ENCODE measurements around the gene CLMN. TPM values are rescaled to one million over a fixed set of nuclear protein-coding genes. Genes with fewer than 3 reads are reported as not detected.

CLMN gene
- total and polyA plus RNA-seq, 9 of the 15 experiments (the other 6 are each of a cell fraction or from before 2014, with no cell fraction given) = 0.01 to 0.18 (median 0.07) TPM; not detected in 4

DNA sequence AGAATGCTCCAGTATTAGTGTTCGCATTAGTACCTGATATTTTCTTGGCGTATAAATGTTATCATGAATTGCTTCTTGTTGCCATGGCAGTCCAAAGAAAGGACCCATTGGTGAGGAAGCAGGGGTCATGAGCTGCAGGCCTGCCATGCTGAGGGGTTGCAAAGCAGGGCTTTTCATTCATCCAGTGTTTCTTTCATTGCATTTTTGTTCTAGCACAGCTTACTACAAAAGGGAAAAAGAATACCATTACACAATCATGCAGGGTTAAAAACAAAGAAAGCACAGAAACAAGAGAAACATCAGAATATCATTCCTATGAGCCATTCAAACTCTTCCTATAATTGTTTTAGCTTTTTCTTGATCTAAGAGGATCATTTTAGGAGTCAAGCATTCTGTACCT lies 186.4 kb downstream of the CLMN start:
- H3K79me2 ChIP-seq (ENCODE audit: control insufficient read depth, insufficient read depth, low read length) = no peaks in the 10 kb centered on the region
- H3K9ac ChIP-seq (ENCODE audit: insufficient read depth in 1 of 2, low read depth in 2 of 2, low read length in 2 of 2) = no peak overlapping the region
- ATAC-seq (no peak), DNase-seq (ENCODE audit: extremely low read depth in 1 of 4, low spot score in 3 of 4) (no peak), FAIRE-seq (no peak)
- H3K27me3 ChIP-seq (ENCODE audit: control insufficient read depth in 2 of 2, insufficient read depth in 2 of 2, low read length in 2 of 2) = no peaks in the 10 kb centered on the region
- intact Hi-C loops (cut with micrococcal nuclease) = no loop called here
- H2AFZ ChIP-seq (ENCODE audit: low read depth, low read length) = no peak overlapping the region
- TF ChIP-seq MYC (IDR thresholded peaks at IDR 0.05; ENCODE audit: low read depth, low read length) (no peak), MYC (CRISPR knock-in tag; IDR thresholded peaks at IDR 0.05; ENCODE audit: borderline replicate concordance, low read depth) (no peak), NFIC (IDR thresholded peaks at IDR 0.05) (no peak), SIX5 (IDR thresholded peaks at IDR 0.05; ENCODE audit: borderline replicate concordance in 1 of 2, insufficient read depth in 1 of 2, low read depth in 1 of 2, low read length in 2 of 2) (no peak), HEY1 (CRISPR knock-in tag; IDR thresholded peaks at IDR 0.05; ENCODE audit: borderline replicate concordance) (no peak), BCL6 (CRISPR knock-in tag; IDR thresholded peaks at IDR 0.05) (no peak), ZNF644 (tag; IDR thresholded peaks at IDR 0.05; ENCODE audit: low read depth) (no peak)
- TF ChIP-seq, protein P1, sequence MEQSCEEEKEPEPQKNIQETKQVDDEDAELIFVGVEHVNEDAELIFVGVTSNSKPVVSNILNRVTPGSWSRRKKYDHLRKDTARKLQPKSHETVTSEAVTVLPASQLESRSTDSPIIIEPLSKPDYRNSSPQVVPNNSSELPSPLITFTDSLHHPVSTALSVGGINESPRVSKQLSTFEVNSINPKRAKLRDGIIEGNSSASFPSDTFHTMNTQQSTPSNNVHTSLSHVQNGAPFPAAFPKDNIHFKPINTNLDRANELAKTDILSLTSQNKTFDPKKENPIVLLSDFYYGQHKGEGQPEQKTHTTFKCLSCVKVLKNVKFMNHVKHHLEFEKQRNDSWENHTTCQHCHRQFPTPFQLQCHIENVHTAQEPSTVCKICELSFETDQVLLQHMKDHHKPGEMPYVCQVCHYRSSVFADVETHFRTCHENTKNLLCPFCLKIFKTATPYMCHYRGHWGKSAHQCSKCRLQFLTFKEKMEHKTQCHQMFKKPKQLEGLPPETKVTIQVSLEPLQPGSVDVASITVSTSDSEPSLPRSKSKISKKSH (CRISPR knock-in tag; IDR thresholded peaks at IDR 0.05) = no peak
- TF ChIP-seq, protein P2, sequence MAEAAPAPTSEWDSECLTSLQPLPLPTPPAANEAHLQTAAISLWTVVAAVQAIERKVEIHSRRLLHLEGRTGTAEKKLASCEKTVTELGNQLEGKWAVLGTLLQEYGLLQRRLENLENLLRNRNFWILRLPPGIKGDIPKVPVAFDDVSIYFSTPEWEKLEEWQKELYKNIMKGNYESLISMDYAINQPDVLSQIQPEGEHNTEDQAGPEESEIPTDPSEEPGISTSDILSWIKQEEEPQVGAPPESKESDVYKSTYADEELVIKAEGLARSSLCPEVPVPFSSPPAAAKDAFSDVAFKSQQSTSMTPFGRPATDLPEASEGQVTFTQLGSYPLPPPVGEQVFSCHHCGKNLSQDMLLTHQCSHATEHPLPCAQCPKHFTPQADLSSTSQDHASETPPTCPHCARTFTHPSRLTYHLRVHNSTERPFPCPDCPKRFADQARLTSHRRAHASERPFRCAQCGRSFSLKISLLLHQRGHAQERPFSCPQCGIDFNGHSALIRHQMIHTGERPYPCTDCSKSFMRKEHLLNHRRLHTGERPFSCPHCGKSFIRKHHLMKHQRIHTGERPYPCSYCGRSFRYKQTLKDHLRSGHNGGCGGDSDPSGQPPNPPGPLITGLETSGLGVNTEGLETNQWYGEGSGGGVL (CRISPR knock-in tag; IDR thresholded peaks at IDR 0.05) = no peak
- H3K27ac ChIP-seq (ENCODE audit: extremely low read depth, low read depth, low read length) = no peak overlapping the region
- H3K4me3 ChIP-seq = no peak overlapping the region
- ChIA-PET POLR2A (no interaction called here), CTCF (ENCODE audit: low intra/inter-chr PET ratio) (no interaction called here)
- WGBS (ENCODE audit: insufficient coverage, low coverage, missing lambda C conversion rate) = 100% methylated on average over 2 of the region's 2 CpGs
- H3K4me1 ChIP-seq (replicated peaks in 1 of 2; ENCODE audit: control insufficient read depth in 2 of 2, insufficient read depth in 2 of 2, low read length in 2 of 2) = no peaks in the 10 kb centered on the region
- in situ Hi-C loops (cut with MboI) = no loop called here
- no peaks in the 10 kb centered on the region for H3K9me1 ChIP-seq (ENCODE audit: control insufficient read depth, insufficient read depth, low read length)
- H3K9me3 ChIP-seq (replicated peaks; ENCODE audit: control insufficient read depth, insufficient read depth, low read depth, low read length) = no peaks in the 10 kb centered on the region
- no peaks in the 10 kb centered on the region for H4K20me1 ChIP-seq (replicated peaks; ENCODE audit: control insufficient read depth, insufficient read depth, low read length)
- no peak overlapping the region for H3K4me2 ChIP-seq (ENCODE audit: insufficient read depth, low read length)
- peaks cover 13% of the 10 kb centered on the region; the same call in 2 of the 3 replicates for H3K36me3 ChIP-seq (ENCODE audit: control insufficient read depth, insufficient read depth, low read length)
- BruUV-seq (replicated peaks) = no TSS peak

Measured in K562 (cell line).